ENCODE measurements around the gene KIF4A.

KIF4A gene

DNA sequence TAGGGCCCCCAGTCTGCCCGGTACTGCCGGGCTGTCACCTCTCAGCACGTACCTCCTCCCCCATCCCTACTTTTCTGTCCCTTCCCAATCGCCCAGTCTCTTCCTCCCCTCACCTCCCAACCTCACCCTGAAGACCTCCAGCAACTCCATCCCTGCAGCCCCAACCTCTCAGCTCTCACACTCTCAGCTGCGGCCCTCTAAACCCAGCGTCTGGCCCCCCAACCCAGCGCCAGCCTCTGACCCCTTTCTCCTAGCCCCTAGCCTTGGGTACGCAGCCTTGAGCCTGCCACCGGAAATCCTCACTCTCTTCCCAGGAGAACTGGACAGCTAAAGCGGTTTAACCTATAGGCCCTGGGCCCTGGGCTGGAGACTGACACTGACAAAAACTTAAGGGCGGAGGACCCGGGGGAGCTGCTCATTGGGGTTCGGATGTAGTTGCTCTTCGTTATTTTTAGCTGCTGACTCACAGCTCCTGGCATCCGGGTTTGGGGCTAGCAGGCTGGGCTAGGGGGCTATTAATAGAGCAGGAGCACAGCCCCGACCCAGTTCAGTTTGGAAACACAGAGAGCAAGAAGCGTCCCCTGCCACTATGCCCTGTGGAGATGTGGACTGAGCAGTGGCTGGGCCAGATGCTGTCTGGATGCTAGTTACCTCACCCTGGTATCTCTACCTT lies 145.1 kb downstream of the KIF4A start:
- TF ChIP-seq ZNF274 (IDR thresholded peaks at IDR 0.05; ENCODE audit: low read depth, low read length) = no peak
- H3K4me3 ChIP-seq (ENCODE audit: low read length) = peak overlapping the region; percentile 56; the same call in 1 of the 2 replicates

DNA sequence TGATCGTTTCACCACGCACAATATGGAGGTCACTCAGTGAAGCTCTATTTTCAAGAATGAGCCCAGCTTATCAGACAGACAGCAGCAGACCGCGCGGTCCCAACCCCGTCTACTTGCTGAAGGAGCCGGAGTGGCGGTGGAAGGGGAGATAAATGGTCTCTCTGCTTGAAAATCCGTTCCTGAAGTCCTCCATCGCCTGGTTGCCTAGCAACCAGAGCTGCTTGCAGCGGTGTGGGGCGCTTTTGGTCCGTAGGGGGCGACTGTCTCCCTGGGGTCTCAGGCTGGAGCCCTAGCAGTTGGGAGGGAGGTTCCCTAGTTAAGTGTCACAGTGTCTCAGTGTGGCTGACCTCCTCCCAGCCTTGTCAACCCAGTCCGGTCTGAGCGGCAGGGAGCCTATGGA lies 146.4 kb downstream of the KIF4A start:
- H3K4me3 ChIP-seq (ENCODE audit: low read length) = no peak overlapping the region
- TF ChIP-seq ZNF274 (IDR thresholded peaks at IDR 0.05; ENCODE audit: low read depth, low read length) = no peak

- H3K4me3 ChIP-seq (ENCODE audit: low read length) = no peak overlapping the region
- no peak for TF ChIP-seq ZNF274 (IDR thresholded peaks at IDR 0.05; ENCODE audit: low read depth, low read length)
These were observed 147.1 kb downstream of the KIF4A start for GRCh38 chrX:70437011-70437410.

- H3K4me3 ChIP-seq (ENCODE audit: low read length) = no peak overlapping the region
- TF ChIP-seq ZNF274 (IDR thresholded peaks at IDR 0.05; ENCODE audit: low read depth, low read length) = no peak
These were observed 148.2 kb downstream of the KIF4A start for GRCh38 chrX:70437921-70438665.

- TF ChIP-seq ZNF274 (IDR thresholded peaks at IDR 0.05; ENCODE audit: low read depth, low read length) = no peak
- H3K4me3 ChIP-seq (ENCODE audit: low read length) = no peak overlapping the region
These were observed 149.1 kb downstream of the KIF4A start for GRCh38 chrX:70439016-70439415.

DNA sequence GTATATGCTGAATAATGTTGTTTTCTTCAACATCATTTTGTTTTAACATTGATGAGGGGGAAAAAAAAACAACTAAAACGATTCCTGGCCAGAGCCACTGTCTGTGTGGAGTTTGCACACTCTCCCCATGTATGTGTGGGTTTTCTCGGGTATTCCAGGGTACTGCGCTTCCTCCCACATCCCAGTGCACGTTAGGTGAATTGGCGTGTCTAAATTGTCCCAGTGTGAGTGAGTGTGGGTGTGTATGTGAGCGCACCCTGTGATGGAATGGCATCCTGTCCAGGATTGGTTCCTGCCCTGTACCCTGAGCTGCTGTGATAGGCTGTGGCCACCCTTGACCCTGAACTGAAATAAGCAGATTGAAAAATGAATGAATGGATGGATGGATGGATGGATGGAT lies 152.3 kb downstream of the KIF4A start:
- H3K4me3 ChIP-seq (ENCODE audit: low read length) = no peak overlapping the region
- TF ChIP-seq ZNF274 (IDR thresholded peaks at IDR 0.05; ENCODE audit: low read depth, low read length) = no peak

DNA sequence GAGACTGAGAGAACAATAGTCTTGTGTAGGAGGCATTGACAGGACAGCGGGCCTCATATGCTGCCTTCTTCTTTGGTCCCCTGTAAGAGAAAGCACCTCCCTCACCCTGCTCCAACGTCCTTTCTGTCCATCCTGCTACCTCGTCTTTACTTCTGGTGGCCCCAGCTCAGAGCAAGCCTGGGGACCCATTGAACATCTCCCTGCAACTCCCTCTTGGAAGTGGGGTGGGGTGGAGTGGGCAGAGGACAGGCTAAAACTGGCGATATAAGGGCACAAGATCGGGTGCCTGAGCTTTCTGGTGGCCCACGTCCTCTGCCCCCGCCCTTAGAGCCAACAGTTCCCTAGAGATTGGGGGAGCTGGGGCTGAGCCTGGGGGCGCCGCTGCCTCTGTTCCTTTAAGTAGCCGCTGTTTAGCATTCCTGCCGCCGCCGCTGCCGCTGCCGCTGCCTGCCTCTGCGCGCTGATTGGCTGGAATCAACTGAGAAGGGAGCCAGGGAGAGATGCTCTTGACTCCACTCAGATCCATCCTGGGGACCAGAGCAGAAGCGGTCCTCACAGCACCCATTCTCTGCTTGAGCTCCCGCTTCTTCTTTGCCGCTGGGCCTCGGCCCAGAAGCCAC lies 154.5 kb downstream of the KIF4A start, which contains the start of gene DLG3:
Gene DLG3 (plus strand): TSS at position 510 of the 620 bp plus-strand sequence. CDS start 367 bp downstream, outside the sequence.
- no peak within 1 kb of the TSS for H3K4me3 ChIP-seq (ENCODE audit: low read length)
- no peak for TF ChIP-seq ZNF274 (IDR thresholded peaks at IDR 0.05; ENCODE audit: low read depth, low read length)

DNA sequence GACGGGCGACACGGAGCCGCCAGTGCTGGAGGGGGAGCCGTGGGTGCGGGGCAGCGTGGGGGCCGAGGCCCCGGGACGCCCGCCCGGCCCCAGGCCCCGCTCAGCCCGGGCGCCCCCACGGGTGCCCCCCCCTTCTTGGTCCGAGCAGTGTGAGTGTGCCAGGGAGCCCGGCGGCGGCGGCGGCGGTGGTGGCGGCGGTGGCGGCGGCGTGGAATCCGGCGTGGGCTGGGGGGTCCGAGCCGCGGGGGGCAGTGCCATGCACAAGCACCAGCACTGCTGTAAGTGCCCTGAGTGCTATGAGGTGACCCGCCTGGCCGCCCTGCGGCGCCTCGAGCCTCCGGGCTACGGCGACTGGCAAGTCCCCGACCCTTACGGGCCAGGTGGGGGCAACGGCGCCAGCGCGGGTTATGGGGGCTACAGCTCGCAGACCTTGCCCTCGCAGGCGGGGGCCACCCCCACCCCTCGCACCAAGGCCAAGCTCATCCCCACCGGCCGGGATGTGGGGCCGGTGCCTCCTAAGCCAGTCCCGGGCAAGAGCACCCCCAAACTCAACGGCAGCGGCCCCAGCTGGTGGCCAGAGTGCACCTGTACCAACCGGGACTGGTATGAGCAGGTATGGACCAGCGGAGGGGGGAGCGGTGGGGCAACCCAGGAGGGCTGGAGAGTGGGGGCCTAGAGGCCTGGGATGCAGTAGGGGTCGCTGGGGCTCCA lies 155.2 kb downstream of the KIF4A start:
- no peak for TF ChIP-seq ZNF274 (IDR thresholded peaks at IDR 0.05; ENCODE audit: low read depth, low read length)
- no peak overlapping the region for H3K4me3 ChIP-seq (ENCODE audit: low read length)

DNA sequence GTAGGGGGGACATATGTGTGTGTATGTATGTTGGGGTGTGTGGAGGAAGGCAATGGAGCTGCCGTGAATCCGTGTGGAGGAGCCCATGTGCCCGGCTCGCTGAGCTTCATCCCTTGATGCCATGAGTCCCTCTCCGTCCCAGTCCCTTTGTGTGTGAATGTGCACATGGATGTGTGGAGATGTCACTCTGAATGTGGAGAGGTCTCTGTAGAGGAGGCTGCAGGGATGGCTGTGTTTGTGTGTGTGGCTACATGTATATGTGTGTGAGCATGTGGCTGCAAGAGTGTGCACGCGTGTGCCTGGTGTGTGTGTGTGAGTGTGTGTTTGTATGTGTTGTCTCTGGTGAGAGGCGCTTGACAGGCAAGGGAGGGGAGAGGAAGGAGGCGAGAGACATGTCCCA lies 156.0 kb downstream of the KIF4A start:
- TF ChIP-seq ZNF274 (IDR thresholded peaks at IDR 0.05; ENCODE audit: low read depth, low read length) = no peak

DNA sequence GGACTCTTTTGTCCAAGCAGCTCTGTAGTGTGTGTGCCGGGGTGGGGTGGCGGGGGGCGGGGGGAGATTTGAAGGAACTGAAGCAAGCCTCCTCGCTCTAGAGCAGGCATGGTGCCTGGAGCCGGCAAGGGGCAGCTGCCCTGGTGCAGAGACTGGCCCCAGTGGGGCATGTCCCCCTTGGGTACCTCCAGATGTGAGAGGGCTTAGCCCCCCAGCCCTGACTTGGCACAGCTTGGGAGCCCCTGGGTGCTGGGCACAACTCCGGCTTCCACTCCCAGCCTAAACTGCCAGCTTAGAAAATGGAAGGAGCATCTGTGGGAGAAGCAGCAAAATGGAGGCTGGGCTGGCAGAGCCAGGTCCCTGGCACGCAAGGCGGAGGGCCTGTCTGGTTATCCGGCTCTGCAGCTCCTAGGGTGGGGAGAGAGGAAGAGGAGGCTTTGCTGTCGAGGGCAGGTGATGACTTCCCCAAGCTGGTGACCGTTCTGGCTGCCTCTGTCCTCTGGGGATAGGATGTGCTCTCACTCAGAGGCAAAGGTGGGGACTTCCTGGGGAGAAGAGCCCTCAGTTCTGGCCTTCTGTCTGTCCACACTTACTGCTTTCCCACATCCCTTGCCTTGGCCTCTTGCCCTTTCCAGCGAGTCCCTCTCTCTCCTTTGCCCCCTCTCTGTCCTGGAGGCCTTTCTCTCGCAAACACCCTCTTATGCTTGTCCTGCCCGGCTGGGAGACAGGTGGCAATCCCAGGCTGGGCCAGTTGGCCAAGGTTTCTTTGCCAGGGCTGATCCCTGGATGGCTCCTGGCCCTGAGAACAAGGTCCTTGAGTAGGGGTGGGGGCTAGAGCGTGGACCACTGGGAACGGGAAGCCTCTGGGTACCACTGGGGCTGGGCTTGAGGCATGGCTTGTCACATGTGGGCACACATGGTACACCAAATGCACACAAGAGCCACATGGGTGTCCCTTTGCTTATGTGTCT lies 156.8 kb downstream of the KIF4A start:
- no peak overlapping the region for H3K4me3 ChIP-seq (ENCODE audit: low read length)
- TF ChIP-seq ZNF274 (IDR thresholded peaks at IDR 0.05; ENCODE audit: low read depth, low read length) = no peak

More for the DNA sequence above, 156.0 kb downstream of the KIF4A start:
- H3K4me3 ChIP-seq (ENCODE audit: low read length) = no peak overlapping the region

GRCh38 chrX:70449457-70449966 lies 159.6 kb downstream of the KIF4A start:
- H3K4me3 ChIP-seq (ENCODE audit: low read length) = no peak overlapping the region
- no peak for TF ChIP-seq ZNF274 (IDR thresholded peaks at IDR 0.05; ENCODE audit: low read depth, low read length)

- H3K4me3 ChIP-seq (ENCODE audit: low read length) = peak overlapping the region; percentile 35; the same call in 1 of the 2 replicates
- TF ChIP-seq ZNF274 (IDR thresholded peaks at IDR 0.05; ENCODE audit: low read depth, low read length) = no peak
These were observed 162.3 kb downstream of the KIF4A start for GRCh38 chrX:70452143-70452733.

Data from GM08714 (cell line).